ENCODE results near the gene CNOT6L. TPM values are rescaled to one million over a fixed set of nuclear protein-coding genes. Genes with fewer than 3 reads are reported as not detected.

Gene CNOT6L
- total RNA-seq, 1 experiment from 2014 or later, result 14.5 TPM

DNA sequence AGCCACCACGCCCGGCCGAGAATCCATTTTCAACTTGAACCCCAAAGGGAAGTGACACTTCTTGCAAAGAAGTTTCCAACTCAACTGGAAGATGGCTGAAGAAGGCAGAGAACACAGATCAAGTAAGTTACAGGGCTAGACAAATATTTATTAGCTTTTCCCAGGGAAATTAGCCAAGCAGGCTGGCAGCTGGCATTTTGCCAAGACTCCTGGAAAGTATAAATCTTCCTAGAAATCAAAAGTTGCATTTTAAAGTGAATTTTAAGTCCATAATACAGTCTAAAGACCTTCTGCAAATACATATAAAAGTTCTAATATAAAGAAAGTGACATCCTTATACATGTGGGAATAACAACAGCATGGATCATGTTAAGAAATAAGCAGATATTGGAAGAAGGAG lies 40.1 kb upstream of the CNOT6L start:
- no peak overlapping the region for H3K27ac Mint-ChIP-seq
- H3K4me3 Mint-ChIP-seq, result no peak overlapping the region
- H3K36me3 Mint-ChIP-seq (ENCODE audit: insufficient read depth in 1 of 3, low read depth in 3 of 3), result peaks cover 0 to 2% (median 0%) of the 10 kb centered on the region in 3 experiments; a peak in 1 of 7 replicates
- H3K27me3 Mint-ChIP-seq (ENCODE audit: low read depth), result no peaks in the 10 kb centered on the region; the same call in 1 of the 2 replicates
- H3K27ac ChIP-seq (ENCODE audit: insufficient read length, low read depth, low read length), result no peak overlapping the region
- H3K23ac ChIP-seq (ENCODE audit: insufficient read length, low read depth, low read length), result no peak overlapping the region
- H2BK15ac ChIP-seq (ENCODE audit: low read depth, low read length), result no peak overlapping the region
- H3K79me2 ChIP-seq (ENCODE audit: insufficient read depth, low read length), result no peaks in the 10 kb centered on the region
- H3K4ac ChIP-seq (ENCODE audit: low read depth, low read length), result no peak overlapping the region
- H3K23me2 ChIP-seq (ENCODE audit: insufficient read length, low read depth, low read length, poor library complexity, severe bottlenecking), result peaks cover 7% of the 10 kb centered on the region
- no peak overlapping the region for H2AK5ac ChIP-seq (ENCODE audit: insufficient read length, low read length)
- H3K9me3 ChIP-seq (ENCODE audit: control insufficient read depth, low read depth, low read length), result no peaks in the 10 kb centered on the region
- H3K18ac ChIP-seq (ENCODE audit: insufficient read length, low read depth, low read length), result no peak overlapping the region
- no peak for DNase-seq
- no CpG with 5 or more reads among the region's 3 CpGs for WGBS (ENCODE audit: extremely low coverage, insufficient read length, low lambda C conversion rate)
- no peak overlapping the region for H3T11ph ChIP-seq (ENCODE audit: low read length)
- H4K91ac ChIP-seq (ENCODE audit: insufficient read length, low read depth, low read length), result no peak overlapping the region
- H2BK5ac ChIP-seq (ENCODE audit: insufficient read length, low read length), result no peak overlapping the region
- H4K20me1 ChIP-seq (ENCODE audit: control insufficient read depth, insufficient read depth, insufficient read length), result no peaks in the 10 kb centered on the region
- no peak overlapping the region for H3K14ac ChIP-seq (ENCODE audit: insufficient read depth, low read length)
- peaks cover 2% of the 10 kb centered on the region; the same call in 1 of the 2 replicates for H3K4me1 ChIP-seq (ENCODE audit: insufficient read depth, low read length)
- peaks cover 10 to 18% of the 10 kb centered on the region in 2 experiments for H3K4me1 Mint-ChIP-seq
- no peak overlapping the region for H3K56ac ChIP-seq (ENCODE audit: insufficient read length, low read depth, low read length)
- H4K8ac ChIP-seq (replicated peaks; ENCODE audit: insufficient read length, low read depth, low read length), result no peak overlapping the region
- H3K79me1 ChIP-seq (ENCODE audit: insufficient read depth, low read depth, low read length, poor library complexity, severe bottlenecking), result no peaks in the 10 kb centered on the region
- no peaks in the 10 kb centered on the region for H3K27me3 ChIP-seq (ENCODE audit: insufficient read depth, low read length)
- TF ChIP-seq, protein P1, sequence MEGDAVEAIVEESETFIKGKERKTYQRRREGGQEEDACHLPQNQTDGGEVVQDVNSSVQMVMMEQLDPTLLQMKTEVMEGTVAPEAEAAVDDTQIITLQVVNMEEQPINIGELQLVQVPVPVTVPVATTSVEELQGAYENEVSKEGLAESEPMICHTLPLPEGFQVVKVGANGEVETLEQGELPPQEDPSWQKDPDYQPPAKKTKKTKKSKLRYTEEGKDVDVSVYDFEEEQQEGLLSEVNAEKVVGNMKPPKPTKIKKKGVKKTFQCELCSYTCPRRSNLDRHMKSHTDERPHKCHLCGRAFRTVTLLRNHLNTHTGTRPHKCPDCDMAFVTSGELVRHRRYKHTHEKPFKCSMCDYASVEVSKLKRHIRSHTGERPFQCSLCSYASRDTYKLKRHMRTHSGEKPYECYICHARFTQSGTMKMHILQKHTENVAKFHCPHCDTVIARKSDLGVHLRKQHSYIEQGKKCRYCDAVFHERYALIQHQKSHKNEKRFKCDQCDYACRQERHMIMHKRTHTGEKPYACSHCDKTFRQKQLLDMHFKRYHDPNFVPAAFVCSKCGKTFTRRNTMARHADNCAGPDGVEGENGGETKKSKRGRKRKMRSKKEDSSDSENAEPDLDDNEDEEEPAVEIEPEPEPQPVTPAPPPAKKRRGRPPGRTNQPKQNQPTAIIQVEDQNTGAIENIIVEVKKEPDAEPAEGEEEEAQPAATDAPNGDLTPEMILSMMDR (conservative IDR thresholded peaks at IDR 0.05), result no peak
- H3K9ac ChIP-seq (ENCODE audit: extremely low read depth, insufficient read length, low read length), result no peak overlapping the region
- no peak overlapping the region for H3K4me2 ChIP-seq (ENCODE audit: insufficient read depth, insufficient read length, low read length)
- H4K5ac ChIP-seq (ENCODE audit: insufficient read length, low read depth, low read length), result no peak overlapping the region
- no peak overlapping the region for H2BK120ac ChIP-seq (ENCODE audit: low read depth, low read length, poor library complexity, severe bottlenecking)
- no peak overlapping the region for H2BK12ac ChIP-seq (ENCODE audit: insufficient read length, low read depth, low read length)
- peaks cover 0 to 2% of the 10 kb centered on the region in 2 experiments; a peak in 1 of 5 replicates for H3K9me3 Mint-ChIP-seq
- H2AFZ ChIP-seq (ENCODE audit: low read length), result no peak overlapping the region
- no peak overlapping the region for H2BK20ac ChIP-seq (ENCODE audit: low read depth, low read length, poor library complexity, severe bottlenecking)

Data from H9 (cell line).